GM12891 (cell line): ENCODE data around the gene EEFSEC.

ENCODE experiments used
- DNase-seq: peaks from one replicate; pipeline ENCODE4 v3.0.0; 2011; ENCODE audit warnings: low spot score; ENCODE audit not compliant: insufficient read length
- FAIRE-seq: peaks from 2 replicates; lab custom pipeline; 2011; peaks lifted over from hg19 to GRCh38; lab: Jason Lieb, UNC
- PAX5 ChIP-seq: IDR thresholded peaks from 2 replicates; pipeline ENCODE4 v1.6.1; 2011; ENCODE audit warnings: low read length, moderate library complexity, mild to moderate bottlenecking; ENCODE audit not compliant: insufficient read depth, severe bottlenecking
- POLR2A ChIP-seq: IDR thresholded peaks from 2 replicates; pipeline ENCODE4 v1.6.1; 2011; ENCODE audit warnings: low read depth, low read length, control low read depth
- POLR2AphosphoS5 ChIP-seq: IDR thresholded peaks from 2 replicates; pipeline ENCODE4 v1.6.1; 2011; ENCODE audit warnings: low read depth, low read length, control low read depth
- POU2F2 ChIP-seq: IDR thresholded peaks from 2 replicates; pipeline ENCODE4 v1.6.1; 2011; ENCODE audit warnings: low read depth, mild to moderate bottlenecking, control low read depth, low read length, moderate library complexity
- SPI1 ChIP-seq: IDR thresholded peaks from 2 replicates; pipeline ENCODE4 v1.6.1; 2011; ENCODE audit warnings: low read depth, low read length, control low read depth
- TAF1 ChIP-seq: IDR thresholded peaks from 2 replicates; pipeline ENCODE4 v1.6.1; 2011; ENCODE audit warnings: low read depth, low read length, control low read depth

The EEFSEC gene

GRCh38 chr3:128318275-128318941 is 165.1 kb downstream of the EEFSEC start:
- FAIRE-seq (no peak), DNase-seq (no peak)
- TF ChIP-seq SPI1 (no peak), TAF1 (no peak), POLR2AphosphoS5 (no peak), PAX5 (no peak), POU2F2 (no peak), POLR2A (no peak)

- FAIRE-seq (no peak), DNase-seq (no peak)
- no peak for TF ChIP-seq POLR2AphosphoS5
Measured at GRCh38 chr3:128319107-128319506, 165.8 kb downstream of the EEFSEC start.

DNA sequence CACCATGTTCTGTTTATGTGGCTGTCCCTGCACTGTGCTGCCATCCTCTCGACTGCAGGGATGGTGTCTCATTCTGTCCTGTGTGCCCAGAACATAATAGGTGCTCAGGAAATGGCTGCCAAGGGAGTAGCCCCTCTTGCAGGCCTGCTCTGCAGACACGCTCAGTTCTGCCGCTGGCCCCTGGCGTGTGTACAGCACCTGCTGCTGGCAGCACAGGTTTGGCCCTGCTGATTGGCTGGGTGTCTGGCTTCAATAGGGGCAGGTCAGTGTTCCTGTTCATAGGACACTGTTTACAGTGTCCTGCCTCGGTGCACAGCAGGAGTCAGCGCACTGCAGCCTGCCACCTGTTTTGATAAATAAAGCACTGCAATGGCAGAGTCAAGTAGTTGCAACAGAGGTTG is 166.5 kb downstream of the EEFSEC start:
- FAIRE-seq (no peak), DNase-seq (no peak)
- no peak for TF ChIP-seq POLR2AphosphoS5

DNA sequence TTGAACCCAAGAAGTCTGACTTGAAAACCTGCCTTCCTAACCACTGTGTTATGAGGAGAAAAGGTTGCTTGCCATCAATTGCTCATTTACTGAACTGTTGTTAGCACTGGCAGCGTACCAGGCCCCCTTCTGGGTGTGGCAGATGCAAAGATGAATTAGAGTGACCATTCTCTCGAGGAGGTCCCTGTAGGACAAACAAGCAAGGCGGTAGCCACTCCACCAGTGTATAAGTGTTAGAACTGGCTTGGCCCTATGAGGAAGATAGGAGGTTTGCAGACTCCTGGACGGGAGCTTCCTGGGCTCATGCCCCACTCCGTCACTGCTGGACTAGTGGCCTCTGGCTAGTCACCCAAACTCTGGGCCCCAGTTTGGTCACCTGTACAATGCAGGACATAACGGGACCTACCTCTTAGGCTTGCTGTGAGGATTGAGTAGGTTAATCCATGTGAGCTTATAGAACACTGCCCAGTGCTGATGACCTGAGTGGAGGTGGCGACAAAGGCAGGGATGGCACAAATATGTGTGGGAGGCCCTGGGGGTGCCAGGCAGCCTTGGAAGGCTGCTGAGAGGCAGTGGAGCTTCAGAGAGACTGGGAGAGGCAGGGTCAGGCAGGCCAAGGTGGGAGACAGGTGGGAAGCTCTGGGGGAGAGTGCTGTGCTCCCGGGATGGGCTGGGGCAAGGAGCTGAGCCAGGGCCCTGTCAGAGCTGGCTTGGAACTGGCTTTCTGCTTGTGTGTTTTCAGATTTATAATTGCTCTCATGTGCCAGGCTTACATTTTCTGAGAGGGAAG is 167.5 kb downstream of the EEFSEC start:
- DNase-seq (no peak), FAIRE-seq (no peak)
- TF ChIP-seq POU2F2 (no peak), PAX5 (no peak), POLR2AphosphoS5 (no peak), SPI1 (no peak), POLR2A (no peak), TAF1 (no peak)

DNA sequence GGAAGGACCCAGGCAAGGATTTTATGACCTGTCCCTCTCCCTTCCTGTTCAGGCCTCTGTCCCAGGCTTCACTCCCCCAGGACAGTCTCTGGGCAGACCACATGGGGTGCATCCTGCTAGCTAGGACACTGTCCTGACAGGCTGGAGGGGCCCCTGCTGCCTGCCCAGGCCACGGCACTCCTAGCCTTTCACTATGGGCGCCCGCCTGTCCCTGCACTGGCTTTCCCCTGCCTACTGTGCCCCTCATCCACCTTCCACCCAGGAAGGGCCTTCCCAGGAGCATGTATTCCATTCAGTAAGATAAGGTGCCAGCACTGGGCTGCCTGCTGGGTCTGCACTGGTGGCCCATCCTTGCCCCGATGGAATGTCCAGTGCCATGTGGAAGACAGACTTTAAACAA is 168.1 kb downstream of the EEFSEC start:
- no peak for TF ChIP-seq TAF1
- FAIRE-seq (no peak), DNase-seq (no peak)

GRCh38 chr3:128322030-128323022 is 169.0 kb downstream of the EEFSEC start:
- FAIRE-seq (peak; percentile 70), DNase-seq (peak; percentile 30)
- TF ChIP-seq PAX5 = no peak
- no peak for TF ChIP-seq SPI1
- no peak for TF ChIP-seq POLR2A
- no peak for TF ChIP-seq POU2F2
- no peak for TF ChIP-seq POLR2AphosphoS5
- TF ChIP-seq TAF1 = no peak

DNA sequence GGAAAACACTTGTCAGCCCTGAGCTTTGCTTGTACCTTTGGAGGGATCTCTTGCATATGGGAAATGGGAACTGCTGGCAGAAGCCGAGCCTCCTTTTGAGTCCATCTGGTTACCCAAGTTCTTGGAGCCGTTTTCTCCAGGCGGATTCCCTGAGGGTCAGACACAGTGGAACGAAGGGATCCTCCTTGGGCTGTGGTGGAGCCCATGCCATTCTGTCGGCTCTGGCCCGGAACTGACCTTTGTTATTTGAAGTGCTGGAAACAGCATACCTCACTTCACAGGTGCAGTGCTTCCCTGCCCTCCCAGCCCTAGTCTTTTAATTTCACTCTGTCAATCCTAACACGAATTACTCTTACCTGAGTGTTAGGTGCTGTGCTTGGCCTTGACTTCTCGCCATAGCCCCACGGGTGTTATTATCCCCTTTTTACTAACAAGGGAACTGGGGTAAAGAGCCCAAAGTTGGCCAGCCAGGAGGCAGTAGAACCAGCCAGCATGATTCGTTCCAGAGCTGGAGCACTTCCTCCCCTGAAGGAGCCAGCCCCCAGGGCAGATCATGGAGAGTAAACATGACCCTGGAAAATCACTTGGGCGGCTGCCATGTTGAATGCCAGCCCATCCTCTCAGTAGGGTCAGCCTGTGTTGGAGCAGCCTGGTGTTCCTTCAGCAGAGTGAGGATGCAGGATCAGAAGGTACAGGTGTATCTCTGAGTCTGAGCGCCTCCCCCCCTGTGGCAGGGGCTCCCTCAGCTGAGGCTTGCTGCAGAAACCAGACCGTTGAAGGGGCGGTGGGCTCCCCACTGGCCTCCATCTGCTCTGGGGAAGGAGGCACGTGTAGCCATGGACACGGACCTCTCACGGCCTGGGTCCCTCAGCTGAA is 170.2 kb downstream of the EEFSEC start:
- DNase-seq = no peak
- no peak for FAIRE-seq
- TF ChIP-seq POLR2A (no peak), TAF1 (no peak), POU2F2 (no peak), PAX5 (no peak), SPI1 (no peak), POLR2AphosphoS5 (no peak)

DNA sequence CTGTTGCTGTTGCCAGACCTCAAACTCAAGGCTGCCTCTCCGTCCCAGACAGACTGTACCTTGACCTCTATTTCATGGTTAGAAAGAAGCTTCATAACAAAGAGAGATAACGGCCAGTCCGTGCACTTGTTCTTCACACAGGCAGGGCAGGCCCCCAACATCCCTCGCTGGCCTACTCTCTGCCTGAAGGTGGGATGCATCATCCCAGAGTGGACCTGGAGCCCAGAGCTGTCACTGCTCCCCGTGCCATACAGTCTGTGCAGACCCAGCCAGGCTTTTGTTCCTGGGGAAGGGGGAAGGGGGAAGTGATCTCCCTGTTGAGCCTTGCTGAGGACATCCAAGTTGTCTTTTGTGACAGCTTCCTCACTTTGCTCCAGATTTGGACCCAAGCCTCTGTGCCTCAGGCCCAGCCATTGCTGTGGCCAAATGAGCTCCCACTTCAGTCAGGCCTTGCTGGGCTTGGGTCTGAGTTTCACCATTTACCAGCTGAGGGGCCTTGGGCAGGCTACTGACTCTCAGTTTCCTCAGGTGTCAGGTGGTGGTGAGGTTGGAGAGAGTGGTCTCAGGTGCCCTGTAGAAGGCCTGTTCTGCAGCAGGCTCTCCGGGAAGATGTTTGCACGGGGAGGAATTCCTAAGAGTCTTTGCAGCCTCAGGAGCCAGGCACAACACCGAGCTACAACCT is 171.8 kb downstream of the EEFSEC start:
- TF ChIP-seq POLR2AphosphoS5 = no peak
- no peak for TF ChIP-seq TAF1
- no peak for TF ChIP-seq SPI1
- TF ChIP-seq PAX5 = no peak
- no peak for TF ChIP-seq POLR2A
- no peak for TF ChIP-seq POU2F2
- FAIRE-seq (no peak), DNase-seq (no peak)

DNA sequence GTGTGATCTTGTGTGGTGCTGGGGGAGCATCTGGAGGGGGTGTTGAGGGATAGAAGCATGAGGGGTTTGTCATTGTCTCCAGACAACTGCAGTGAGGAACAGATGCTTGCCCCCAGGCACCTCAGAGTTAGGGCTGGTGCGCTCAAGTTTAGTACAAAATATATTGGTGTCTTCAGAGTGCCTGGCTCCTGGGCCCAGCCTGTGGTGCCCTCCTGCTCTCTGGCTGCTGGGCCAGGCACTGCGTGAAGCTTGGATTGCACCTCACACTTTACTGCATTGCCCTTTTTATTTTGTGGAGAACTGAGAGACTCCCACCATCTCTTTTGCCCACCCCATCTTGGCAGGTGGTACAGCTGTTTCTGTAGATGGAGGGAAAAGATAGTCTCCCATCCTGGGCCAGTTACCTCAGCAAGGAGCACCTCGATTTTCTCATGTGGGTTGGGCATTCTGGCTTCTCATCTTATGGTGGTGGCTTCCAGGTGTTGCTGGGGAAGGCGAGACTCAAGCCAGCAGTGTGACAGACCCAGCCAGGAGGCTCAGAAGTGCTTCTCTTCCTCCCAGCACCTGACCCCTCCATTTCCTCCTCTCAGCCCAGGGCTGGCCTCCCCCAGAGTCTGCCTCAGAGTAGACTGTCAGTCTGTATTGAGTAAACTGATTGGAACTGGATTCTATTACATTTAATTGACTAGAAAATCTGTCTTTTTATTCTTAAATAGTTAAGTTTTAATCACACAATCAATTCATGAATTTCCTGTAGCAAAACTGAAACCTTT is 173.0 kb downstream of the EEFSEC start:
- TF ChIP-seq PAX5 (no peak), TAF1 (no peak), SPI1 (no peak), POU2F2 (no peak), POLR2AphosphoS5 (no peak), POLR2A (no peak)
- FAIRE-seq (no peak), DNase-seq (no peak)
